ENCODE data around the gene PTPN13. TPM values are rescaled to one million over a fixed set of nuclear protein-coding genes. Genes with fewer than 3 reads are reported as not detected.
A peak's percentile ranks its signal among the peaks of the same experiment; 100 is the strongest.

PTPN13 gene
- total and polyA plus RNA-seq, 4 donors: 0.36 to 3.2 (median 1.2) TPM

DNA sequence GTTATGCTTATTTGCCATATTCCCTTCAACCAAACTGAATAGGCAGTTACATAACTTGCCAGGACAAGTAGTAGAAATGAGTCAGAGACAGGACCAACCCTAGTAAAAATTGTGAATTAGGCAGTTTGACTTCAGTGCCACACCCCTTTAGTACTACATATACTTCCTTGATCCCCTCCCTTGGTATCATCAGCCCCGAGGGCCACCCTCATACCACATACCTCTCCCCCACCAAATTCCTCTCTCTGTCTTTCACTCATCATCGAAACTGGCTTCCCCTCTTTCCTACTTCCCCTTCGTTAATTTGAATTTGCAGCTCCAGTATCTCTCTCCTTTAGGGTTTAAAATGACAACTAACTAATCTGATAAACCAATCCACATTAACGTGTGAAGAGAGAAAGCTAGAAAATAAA, 7.9 kb upstream of the PTPN13 start:
- H3K4me1 ChIP-seq (ENCODE audit: control insufficient read depth in 4 of 4, insufficient read depth in 4 of 4, low read length in 3 of 4): no peaks in the 10 kb centered on the region
- no peak overlapping the region for H3K4me3 ChIP-seq (ENCODE audit: low read depth in 1 of 3, low read length in 3 of 3)
- TF ChIP-seq RAD21 (IDR thresholded peaks at IDR 0.05): no peak
- no peak for TF ChIP-seq TAF1 (conservative IDR thresholded peaks at IDR 0.05)
- TF ChIP-seq, protein P1, sequence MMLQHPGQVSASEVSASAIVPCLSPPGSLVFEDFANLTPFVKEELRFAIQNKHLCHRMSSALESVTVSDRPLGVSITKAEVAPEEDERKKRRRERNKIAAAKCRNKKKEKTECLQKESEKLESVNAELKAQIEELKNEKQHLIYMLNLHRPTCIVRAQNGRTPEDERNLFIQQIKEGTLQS (IDR thresholded peaks at IDR 0.05): no peak
- no peak for TF ChIP-seq EGR1 (IDR thresholded peaks at IDR 0.05; ENCODE audit: low read depth in 2 of 2)
- no peak for TF ChIP-seq NR2F2 (IDR thresholded peaks at IDR 0.05)
- TF ChIP-seq, protein P2, sequence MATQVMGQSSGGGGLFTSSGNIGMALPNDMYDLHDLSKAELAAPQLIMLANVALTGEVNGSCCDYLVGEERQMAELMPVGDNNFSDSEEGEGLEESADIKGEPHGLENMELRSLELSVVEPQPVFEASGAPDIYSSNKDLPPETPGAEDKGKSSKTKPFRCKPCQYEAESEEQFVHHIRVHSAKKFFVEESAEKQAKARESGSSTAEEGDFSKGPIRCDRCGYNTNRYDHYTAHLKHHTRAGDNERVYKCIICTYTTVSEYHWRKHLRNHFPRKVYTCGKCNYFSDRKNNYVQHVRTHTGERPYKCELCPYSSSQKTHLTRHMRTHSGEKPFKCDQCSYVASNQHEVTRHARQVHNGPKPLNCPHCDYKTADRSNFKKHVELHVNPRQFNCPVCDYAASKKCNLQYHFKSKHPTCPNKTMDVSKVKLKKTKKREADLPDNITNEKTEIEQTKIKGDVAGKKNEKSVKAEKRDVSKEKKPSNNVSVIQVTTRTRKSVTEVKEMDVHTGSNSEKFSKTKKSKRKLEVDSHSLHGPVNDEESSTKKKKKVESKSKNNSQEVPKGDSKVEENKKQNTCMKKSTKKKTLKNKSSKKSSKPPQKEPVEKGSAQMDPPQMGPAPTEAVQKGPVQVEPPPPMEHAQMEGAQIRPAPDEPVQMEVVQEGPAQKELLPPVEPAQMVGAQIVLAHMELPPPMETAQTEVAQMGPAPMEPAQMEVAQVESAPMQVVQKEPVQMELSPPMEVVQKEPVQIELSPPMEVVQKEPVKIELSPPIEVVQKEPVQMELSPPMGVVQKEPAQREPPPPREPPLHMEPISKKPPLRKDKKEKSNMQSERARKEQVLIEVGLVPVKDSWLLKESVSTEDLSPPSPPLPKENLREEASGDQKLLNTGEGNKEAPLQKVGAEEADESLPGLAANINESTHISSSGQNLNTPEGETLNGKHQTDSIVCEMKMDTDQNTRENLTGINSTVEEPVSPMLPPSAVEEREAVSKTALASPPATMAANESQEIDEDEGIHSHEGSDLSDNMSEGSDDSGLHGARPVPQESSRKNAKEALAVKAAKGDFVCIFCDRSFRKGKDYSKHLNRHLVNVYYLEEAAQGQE (IDR thresholded peaks at IDR 0.05): no peak
- TF ChIP-seq HNF4A (conservative IDR thresholded peaks at IDR 0.05): no peak
- TF ChIP-seq GABPA (IDR thresholded peaks at IDR 0.05 in 1 of 2, conservative IDR thresholded peaks at IDR 0.05 in 1 of 2): no peak
- no peak for TF ChIP-seq YY1 (IDR thresholded peaks at IDR 0.05)
- TF ChIP-seq, protein P3, sequence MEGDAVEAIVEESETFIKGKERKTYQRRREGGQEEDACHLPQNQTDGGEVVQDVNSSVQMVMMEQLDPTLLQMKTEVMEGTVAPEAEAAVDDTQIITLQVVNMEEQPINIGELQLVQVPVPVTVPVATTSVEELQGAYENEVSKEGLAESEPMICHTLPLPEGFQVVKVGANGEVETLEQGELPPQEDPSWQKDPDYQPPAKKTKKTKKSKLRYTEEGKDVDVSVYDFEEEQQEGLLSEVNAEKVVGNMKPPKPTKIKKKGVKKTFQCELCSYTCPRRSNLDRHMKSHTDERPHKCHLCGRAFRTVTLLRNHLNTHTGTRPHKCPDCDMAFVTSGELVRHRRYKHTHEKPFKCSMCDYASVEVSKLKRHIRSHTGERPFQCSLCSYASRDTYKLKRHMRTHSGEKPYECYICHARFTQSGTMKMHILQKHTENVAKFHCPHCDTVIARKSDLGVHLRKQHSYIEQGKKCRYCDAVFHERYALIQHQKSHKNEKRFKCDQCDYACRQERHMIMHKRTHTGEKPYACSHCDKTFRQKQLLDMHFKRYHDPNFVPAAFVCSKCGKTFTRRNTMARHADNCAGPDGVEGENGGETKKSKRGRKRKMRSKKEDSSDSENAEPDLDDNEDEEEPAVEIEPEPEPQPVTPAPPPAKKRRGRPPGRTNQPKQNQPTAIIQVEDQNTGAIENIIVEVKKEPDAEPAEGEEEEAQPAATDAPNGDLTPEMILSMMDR (IDR thresholded peaks at IDR 0.05; ENCODE audit: low read depth, low read length, missing input control): no peak
- no peak for TF ChIP-seq SP1 (IDR thresholded peaks at IDR 0.05)
- TF ChIP-seq, protein P4, sequence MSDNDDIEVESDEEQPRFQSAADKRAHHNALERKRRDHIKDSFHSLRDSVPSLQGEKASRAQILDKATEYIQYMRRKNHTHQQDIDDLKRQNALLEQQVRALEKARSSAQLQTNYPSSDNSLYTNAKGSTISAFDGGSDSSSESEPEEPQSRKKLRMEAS (IDR thresholded peaks at IDR 0.05): no peak
- no peak for TF ChIP-seq JUND (IDR thresholded peaks at IDR 0.05)
- TF ChIP-seq RXRA (IDR thresholded peaks at IDR 0.05): no peak
- TF ChIP-seq FOXA2 (IDR thresholded peaks at IDR 0.05): no peak
- TF ChIP-seq, protein P5, sequence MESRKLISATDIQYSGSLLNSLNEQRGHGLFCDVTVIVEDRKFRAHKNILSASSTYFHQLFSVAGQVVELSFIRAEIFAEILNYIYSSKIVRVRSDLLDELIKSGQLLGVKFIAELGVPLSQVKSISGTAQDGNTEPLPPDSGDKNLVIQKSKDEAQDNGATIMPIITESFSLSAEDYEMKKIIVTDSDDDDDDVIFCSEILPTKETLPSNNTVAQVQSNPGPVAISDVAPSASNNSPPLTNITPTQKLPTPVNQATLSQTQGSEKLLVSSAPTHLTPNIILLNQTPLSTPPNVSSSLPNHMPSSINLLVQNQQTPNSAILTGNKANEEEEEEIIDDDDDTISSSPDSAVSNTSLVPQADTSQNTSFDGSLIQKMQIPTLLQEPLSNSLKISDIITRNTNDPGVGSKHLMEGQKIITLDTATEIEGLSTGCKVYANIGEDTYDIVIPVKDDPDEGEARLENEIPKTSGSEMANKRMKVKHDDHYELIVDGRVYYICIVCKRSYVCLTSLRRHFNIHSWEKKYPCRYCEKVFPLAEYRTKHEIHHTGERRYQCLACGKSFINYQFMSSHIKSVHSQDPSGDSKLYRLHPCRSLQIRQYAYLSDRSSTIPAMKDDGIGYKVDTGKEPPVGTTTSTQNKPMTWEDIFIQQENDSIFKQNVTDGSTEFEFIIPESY (IDR thresholded peaks at IDR 0.05): no peak
- no peak for TF ChIP-seq FOXA1 (IDR thresholded peaks at IDR 0.05)
- H3K36me3 ChIP-seq (ENCODE audit: control insufficient read depth in 4 of 4, insufficient read depth in 3 of 4, low read depth in 1 of 4, low read length in 3 of 4): no peaks in the 10 kb centered on the region
- WGBS: 52% methylated on average over 4 of the region's 4 CpGs
- DNase-seq (ENCODE audit: low spot score): no peak
- no peak overlapping the region for H3K27ac ChIP-seq (ENCODE audit: low read depth in 1 of 2, low read length in 2 of 2)
- H3K9ac ChIP-seq (ENCODE audit: low read depth in 1 of 2, low read length in 2 of 2): peak overlapping the region in 1 of 2 donors; percentile 13
- peaks cover 0 to 2% (median 0%) of the 10 kb centered on the region in 4 donors for H3K27me3 ChIP-seq (ENCODE audit: control insufficient read depth in 4 of 4, insufficient read depth in 4 of 4, low read length in 3 of 4)
- no peaks in the 10 kb centered on the region for H3K9me3 ChIP-seq (ENCODE audit: control insufficient read depth in 4 of 4, low read length in 3 of 4)

All from liver (tissue), 9 donors.